ENCODE results near the gene DEK.
A peak's percentile ranks its signal among the peaks of the same experiment; 100 is the strongest.

DEK gene

GRCh38 chr6:18266523-18266912 is 2.2 kb upstream of the DEK start:
- Histone ChIP-seq H3K9ac (ENCODE audit: low read length in 5 of 5) (no peak overlapping the region), H3K4me1 (ENCODE audit: control insufficient read depth in 5 of 5, insufficient read depth in 5 of 5, low read length in 5 of 5) (peaks cover 0 to 26% (median 23%) of the 10 kb centered on the region in 5 donors), H3K9me3 (ENCODE audit: control insufficient read depth in 5 of 5, low read length in 5 of 5) (no peaks in the 10 kb centered on the region), H3K27ac (ENCODE audit: low read depth, low read length) (no peak overlapping the region), H3K36me3 (ENCODE audit: control insufficient read depth in 5 of 5, insufficient read depth in 5 of 5, low read length in 5 of 5) (no peaks in the 10 kb centered on the region), H3K4me3 (ENCODE audit: low read depth in 1 of 5, low read length in 5 of 5) (no peak overlapping the region), H3K27me3 (ENCODE audit: control insufficient read depth in 5 of 5, insufficient read depth in 4 of 5, low read length in 5 of 5) (peaks cover 0 to 7% (median 2%) of the 10 kb centered on the region in 5 donors)

- Histone ChIP-seq H3K27me3 (ENCODE audit: control insufficient read depth in 5 of 5, insufficient read depth in 4 of 5, low read length in 5 of 5) (peaks cover 0 to 7% (median 2%) of the 10 kb centered on the region in 5 donors), H3K36me3 (ENCODE audit: control insufficient read depth in 5 of 5, insufficient read depth in 5 of 5, low read length in 5 of 5) (no peaks in the 10 kb centered on the region), H3K4me3 (ENCODE audit: low read depth in 1 of 5, low read length in 5 of 5) (no peak overlapping the region), H3K4me1 (ENCODE audit: control insufficient read depth in 5 of 5, insufficient read depth in 5 of 5, low read length in 5 of 5) (peaks cover 0 to 30% (median 28%) of the 10 kb centered on the region in 5 donors), H3K27ac (ENCODE audit: low read depth, low read length) (no peak overlapping the region), H3K9ac (ENCODE audit: low read length in 5 of 5) (no peak overlapping the region), H3K9me3 (ENCODE audit: control insufficient read depth in 5 of 5, low read length in 5 of 5) (no peaks in the 10 kb centered on the region)
Measured at GRCh38 chr6:18265787-18266522, 1.6 kb upstream of the DEK start.

GRCh38 chr6:18264923-18265377 is 620 bp upstream of the DEK start:
- Histone ChIP-seq H3K27me3 (ENCODE audit: control insufficient read depth in 5 of 5, insufficient read depth in 4 of 5, low read length in 5 of 5) (peaks cover 0 to 7% (median 2%) of the 10 kb centered on the region in 5 donors), H3K4me3 (ENCODE audit: low read depth in 1 of 5, low read length in 5 of 5) (peak overlapping the region; percentile 52 to 92 (median 86)), H3K27ac (ENCODE audit: low read depth, low read length) (peak overlapping the region; percentile 81), H3K36me3 (ENCODE audit: control insufficient read depth in 5 of 5, insufficient read depth in 5 of 5, low read length in 5 of 5) (no peaks in the 10 kb centered on the region), H3K9me3 (ENCODE audit: control insufficient read depth in 5 of 5, low read length in 5 of 5) (no peaks in the 10 kb centered on the region), H3K9ac (ENCODE audit: low read length in 5 of 5) (peak overlapping the region; percentile 4 to 86 (median 71)), H3K4me1 (ENCODE audit: control insufficient read depth in 5 of 5, insufficient read depth in 5 of 5, low read length in 5 of 5) (peaks cover 3 to 39% (median 36%) of the 10 kb centered on the region in 5 donors)

GRCh38 chr6:18263418-18264218 is 712 bp downstream of the DEK start:
- Histone ChIP-seq H3K27ac (ENCODE audit: low read depth, low read length) (peak overlapping the region; percentile 88), H3K27me3 (ENCODE audit: control insufficient read depth in 5 of 5, insufficient read depth in 4 of 5, low read length in 5 of 5) (peaks cover 0 to 3% (median 0%) of the 10 kb centered on the region in 5 donors), H3K9ac (ENCODE audit: low read length in 5 of 5) (peak overlapping the region; percentile 30 to 92 (median 85)), H3K36me3 (ENCODE audit: control insufficient read depth in 5 of 5, insufficient read depth in 5 of 5, low read length in 5 of 5) (peaks cover 0 to 3% (median 0%) of the 10 kb centered on the region in 5 donors), H3K4me1 (ENCODE audit: control insufficient read depth in 5 of 5, insufficient read depth in 5 of 5, low read length in 5 of 5) (peaks cover 3 to 40% (median 36%) of the 10 kb centered on the region in 5 donors), H3K4me3 (ENCODE audit: low read depth in 1 of 5, low read length in 5 of 5) (peak overlapping the region; percentile 87 to 94 (median 91)), H3K9me3 (ENCODE audit: control insufficient read depth in 5 of 5, low read length in 5 of 5) (no peaks in the 10 kb centered on the region)

GRCh38 chr6:18262702-18263417 is 1.5 kb downstream of the DEK start:
- peak overlapping the region; percentile 87 to 94 (median 91) for H3K4me3 ChIP-seq (ENCODE audit: low read depth in 1 of 5, low read length in 5 of 5)
- peak overlapping the region; percentile 88 for H3K27ac ChIP-seq (ENCODE audit: low read depth, low read length)
- peak overlapping the region in 4 of 5 donors; percentile 66 to 92 (median 86) for H3K9ac ChIP-seq (ENCODE audit: low read length in 5 of 5)
- H3K36me3 ChIP-seq (ENCODE audit: control insufficient read depth in 5 of 5, insufficient read depth in 5 of 5, low read length in 5 of 5) = peaks cover 0 to 3% (median 0%) of the 10 kb centered on the region in 5 donors
- peaks cover 0 to under 1% (median 0%) of the 10 kb centered on the region in 5 donors for H3K27me3 ChIP-seq (ENCODE audit: control insufficient read depth in 5 of 5, insufficient read depth in 4 of 5, low read length in 5 of 5)
- peaks cover 3 to 40% (median 36%) of the 10 kb centered on the region in 5 donors for H3K4me1 ChIP-seq (ENCODE audit: control insufficient read depth in 5 of 5, insufficient read depth in 5 of 5, low read length in 5 of 5)
- H3K9me3 ChIP-seq (ENCODE audit: control insufficient read depth in 5 of 5, low read length in 5 of 5) = no peaks in the 10 kb centered on the region

- Histone ChIP-seq H3K27me3 (ENCODE audit: control insufficient read depth in 5 of 5, insufficient read depth in 4 of 5, low read length in 5 of 5) (no peaks in the 10 kb centered on the region), H3K36me3 (ENCODE audit: control insufficient read depth in 5 of 5, insufficient read depth in 5 of 5, low read length in 5 of 5) (peaks cover 2 to 9% (median 6%) of the 10 kb centered on the region in 5 donors), H3K4me1 (ENCODE audit: control insufficient read depth in 5 of 5, insufficient read depth in 5 of 5, low read length in 5 of 5) (peaks cover 3 to 40% (median 36%) of the 10 kb centered on the region in 5 donors), H3K9me3 (ENCODE audit: control insufficient read depth in 5 of 5, low read length in 5 of 5) (no peaks in the 10 kb centered on the region), H3K27ac (ENCODE audit: low read depth, low read length) (no peak overlapping the region), H3K9ac (ENCODE audit: low read length in 5 of 5) (no peak overlapping the region), H3K4me3 (ENCODE audit: low read depth in 1 of 5, low read length in 5 of 5) (no peak overlapping the region)
Measured at GRCh38 chr6:18261877-18262276, 2.5 kb downstream of the DEK start.

GRCh38 chr6:18260448-18261106 is 3.8 kb downstream of the DEK start:
- peak overlapping the region; percentile 52 for H3K27ac ChIP-seq (ENCODE audit: low read depth, low read length)
- H3K9ac ChIP-seq (ENCODE audit: low read length in 5 of 5) = peak overlapping the region in 1 of 5 donors; percentile 2
- no peaks in the 10 kb centered on the region for H3K27me3 ChIP-seq (ENCODE audit: control insufficient read depth in 5 of 5, insufficient read depth in 4 of 5, low read length in 5 of 5)
- H3K4me1 ChIP-seq (ENCODE audit: control insufficient read depth in 5 of 5, insufficient read depth in 5 of 5, low read length in 5 of 5) = peaks cover 3 to 40% (median 36%) of the 10 kb centered on the region in 5 donors
- no peaks in the 10 kb centered on the region for H3K9me3 ChIP-seq (ENCODE audit: control insufficient read depth in 5 of 5, low read length in 5 of 5)
- H3K36me3 ChIP-seq (ENCODE audit: control insufficient read depth in 5 of 5, insufficient read depth in 5 of 5, low read length in 5 of 5) = peaks cover 5 to 15% (median 10%) of the 10 kb centered on the region in 5 donors
- no peak overlapping the region for H3K4me3 ChIP-seq (ENCODE audit: low read depth in 1 of 5, low read length in 5 of 5)

GRCh38 chr6:18259675-18260447 is 4.5 kb downstream of the DEK start:
- Histone ChIP-seq H3K36me3 (ENCODE audit: control insufficient read depth in 5 of 5, insufficient read depth in 5 of 5, low read length in 5 of 5) (peaks cover 12 to 22% (median 17%) of the 10 kb centered on the region in 5 donors), H3K27me3 (ENCODE audit: control insufficient read depth in 5 of 5, insufficient read depth in 4 of 5, low read length in 5 of 5) (no peaks in the 10 kb centered on the region), H3K4me1 (ENCODE audit: control insufficient read depth in 5 of 5, insufficient read depth in 5 of 5, low read length in 5 of 5) (peaks cover 3 to 36% (median 31%) of the 10 kb centered on the region in 5 donors), H3K4me3 (ENCODE audit: low read depth in 1 of 5, low read length in 5 of 5) (no peak overlapping the region), H3K9ac (ENCODE audit: low read length in 5 of 5) (peak overlapping the region in 1 of 5 donors; percentile 2), H3K27ac (ENCODE audit: low read depth, low read length) (no peak overlapping the region), H3K9me3 (ENCODE audit: control insufficient read depth in 5 of 5, low read length in 5 of 5) (no peaks in the 10 kb centered on the region)

- no peak overlapping the region for H3K9ac ChIP-seq (ENCODE audit: low read length in 5 of 5)
- no peaks in the 10 kb centered on the region for H3K27me3 ChIP-seq (ENCODE audit: control insufficient read depth in 5 of 5, insufficient read depth in 4 of 5, low read length in 5 of 5)
- H3K36me3 ChIP-seq (ENCODE audit: control insufficient read depth in 5 of 5, insufficient read depth in 5 of 5, low read length in 5 of 5) = peaks cover 24 to 51% (median 25%) of the 10 kb centered on the region in 5 donors
- no peak overlapping the region for H3K27ac ChIP-seq (ENCODE audit: low read depth, low read length)
- H3K4me1 ChIP-seq (ENCODE audit: control insufficient read depth in 5 of 5, insufficient read depth in 5 of 5, low read length in 5 of 5) = peaks cover 0 to under 1% (median 0%) of the 10 kb centered on the region in 5 donors
- H3K4me3 ChIP-seq (ENCODE audit: low read depth in 1 of 5, low read length in 5 of 5) = no peak overlapping the region
- H3K9me3 ChIP-seq (ENCODE audit: control insufficient read depth in 5 of 5, low read length in 5 of 5) = no peaks in the 10 kb centered on the region
Measured at GRCh38 chr6:18254793-18255192, 9.5 kb downstream of the DEK start.

Data from subcutaneous abdominal adipose tissue (tissue), 5 donors.